Urinary bladder (tissue), 4 donors: ENCODE measurements around the gene DGKB. TPM values are rescaled to one million over a fixed set of nuclear protein-coding genes. Genes with fewer than 3 reads are reported as not detected.

ENCODE experiments used
- DNase-seq: peaks from one replicate; pipeline ENCODE4 v3.0.0-alpha.2; 2015; ENCODE audit errors: extremely low spot score
- H3K27ac ChIP-seq: one replicate; pipeline ENCODE4 v1.5.1; 2013; ENCODE audit warnings: low read depth, mild to moderate bottlenecking, moderate library complexity
- H3K36me3 ChIP-seq: one replicate; pipeline ENCODE4 v1.6.1; 2013; ENCODE audit warnings: mild to moderate bottlenecking, moderate library complexity; ENCODE audit not compliant: insufficient read depth
- H3K4me1 ChIP-seq: one replicate; pipeline ENCODE4 v1.6.1; 2013; ENCODE audit warnings: mild to moderate bottlenecking, moderate library complexity; ENCODE audit not compliant: insufficient read depth
- H3K4me3 ChIP-seq: one replicate; pipeline ENCODE4 v1.5.1; 2013; ENCODE audit warnings: low read depth, low read length
- WGBS: extraction: QIAGEN DNeasy Blood & Tissue Kit; methylation state at CpG from one replicate; pipeline ENCODE4 v1.1.7; 2013; 5-methylcytosine and 5-hydroxymethylcytosine counted together
- polyA plus RNA-seq: library from polyadenylated mRNA; stranded (reverse); fragments of 200-250 nt; gene quantifications from one replicate; pipeline ENCODE4 v1.2.3, GENCODE V29; 2013
- total RNA-seq: library from RNA; depleted of rRNA; stranded (reverse); fragments of >200 nt; gene quantifications from one replicate; pipeline ENCODE4 v1.2.3, GENCODE V29; 2014
- donor health status: healthy with polysubstance abuse.
- donor health status: healthy.

DGKB gene
- total and polyA plus RNA-seq, 2 donors, result 1.2 to 22.5 TPM

GRCh38 chr7:14340393-14341074 lies 562.0 kb downstream of the DGKB start:
- 76% methylated on average over 2 of the region's 2 CpGs for WGBS
- Histone ChIP-seq H3K27ac (no peak overlapping the region), H3K4me3 (no peak overlapping the region), H3K4me1 (no peaks in the 10 kb centered on the region), H3K36me3 (no peaks in the 10 kb centered on the region)
- no peak for DNase-seq

- H3K4me3 ChIP-seq, result no peak overlapping the region
- no peaks in the 10 kb centered on the region for H3K36me3 ChIP-seq
- no peak overlapping the region for H3K27ac ChIP-seq
- DNase-seq, result no peak
- WGBS, result 79% methylated on average over 2 of the region's 2 CpGs
- no peaks in the 10 kb centered on the region for H3K4me1 ChIP-seq
Measured at GRCh38 chr7:14339861-14340260, 562.7 kb downstream of the DGKB start.

DNA sequence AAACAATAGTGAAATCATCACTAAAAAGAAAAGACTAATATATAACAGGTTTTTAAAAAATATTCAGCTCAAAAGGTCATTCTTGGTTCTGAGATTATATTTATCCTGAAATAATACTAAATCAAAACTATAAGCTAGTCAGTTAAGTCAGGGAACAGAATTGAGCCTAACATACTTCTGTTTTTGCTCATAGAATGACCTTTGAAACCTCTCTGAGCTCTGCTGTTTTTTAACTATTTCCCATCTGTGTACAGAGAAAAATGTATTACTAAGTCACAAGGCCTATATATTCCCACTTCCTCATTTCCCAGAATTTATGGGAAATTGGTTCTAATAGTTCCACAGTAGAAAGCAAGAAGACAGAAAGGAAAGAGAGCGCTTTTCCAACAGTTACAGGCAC lies 566.3 kb downstream of the DGKB start:
- DNase-seq, result no peak
- Histone ChIP-seq H3K4me3 (no peak overlapping the region), H3K36me3 (no peaks in the 10 kb centered on the region), H3K27ac (no peak overlapping the region), H3K4me1 (no peaks in the 10 kb centered on the region)
- WGBS, result 96% methylated on average over 1 of the region's 1 CpG

DNA sequence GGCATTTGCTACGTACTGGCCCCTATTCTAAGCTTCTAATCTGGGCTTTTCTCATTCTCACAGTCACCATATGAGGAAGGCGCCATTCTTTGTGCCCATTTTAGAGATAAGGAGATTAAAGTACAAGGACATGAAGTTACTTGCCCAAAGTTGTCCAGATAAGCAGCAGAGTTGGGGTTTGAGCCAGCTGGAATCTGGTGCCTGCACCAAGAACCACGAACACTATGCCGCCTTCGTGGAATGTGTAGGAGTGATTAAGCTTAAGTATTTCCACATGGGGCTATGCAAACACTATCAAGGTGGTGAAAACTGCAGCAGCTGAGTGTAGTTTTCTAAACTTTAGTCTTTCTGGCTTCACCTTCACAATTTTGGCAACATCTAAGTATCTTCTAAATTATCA lies 570.4 kb downstream of the DGKB start:
- no peak for DNase-seq
- Histone ChIP-seq H3K4me3 (no peak overlapping the region), H3K4me1 (no peaks in the 10 kb centered on the region), H3K27ac (no peak overlapping the region), H3K36me3 (no peaks in the 10 kb centered on the region)
- WGBS, result 52% methylated on average over 5 of the region's 5 CpGs

- DNase-seq, result no peak
- no peaks in the 10 kb centered on the region for H3K4me1 ChIP-seq
- H3K27ac ChIP-seq, result no peak overlapping the region
- 40% methylated on average over 3 of the region's 3 CpGs for WGBS
- H3K36me3 ChIP-seq, result no peaks in the 10 kb centered on the region
- no peak overlapping the region for H3K4me3 ChIP-seq
Measured at GRCh38 chr7:14324767-14325166, 577.8 kb downstream of the DGKB start.

- no peak overlapping the region for H3K4me3 ChIP-seq
- no peak for DNase-seq
- H3K4me1 ChIP-seq, result no peaks in the 10 kb centered on the region
- 96% methylated on average over 2 of the region's 2 CpGs for WGBS
- no peaks in the 10 kb centered on the region for H3K36me3 ChIP-seq
- no peak overlapping the region for H3K27ac ChIP-seq
Measured at GRCh38 chr7:14322724-14323123, 579.8 kb downstream of the DGKB start.

- Histone ChIP-seq H3K36me3 (no peaks in the 10 kb centered on the region), H3K4me3 (no peak overlapping the region), H3K27ac (no peak overlapping the region), H3K4me1 (no peaks in the 10 kb centered on the region)
- no peak for DNase-seq
- WGBS, result 80% methylated on average over 2 of the region's 2 CpGs
Measured at GRCh38 chr7:14321947-14322346, 580.6 kb downstream of the DGKB start.

DNA sequence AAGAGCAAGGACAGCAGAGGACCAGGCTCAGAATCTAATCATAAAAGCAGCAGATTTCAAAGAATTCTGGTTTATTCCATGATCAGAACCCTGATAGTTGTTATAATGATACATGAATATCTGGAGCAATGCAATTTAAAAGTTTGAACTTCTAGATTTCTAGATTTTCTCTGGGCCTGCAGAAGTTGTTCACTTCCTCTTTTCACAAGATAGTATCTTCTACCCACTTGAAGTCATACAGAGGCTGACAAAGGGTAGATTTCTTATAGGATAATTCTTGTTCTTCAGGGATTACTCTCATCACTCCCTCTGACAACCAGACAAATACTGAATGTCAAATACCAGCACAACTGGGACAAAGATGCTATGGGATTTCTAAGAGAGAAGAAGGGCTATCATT lies 593.1 kb downstream of the DGKB start:
- no peak for DNase-seq
- H3K4me3 ChIP-seq, result no peak overlapping the region
- no peaks in the 10 kb centered on the region for H3K4me1 ChIP-seq
- H3K27ac ChIP-seq, result no peak overlapping the region
- no peaks in the 10 kb centered on the region for H3K36me3 ChIP-seq

DNA sequence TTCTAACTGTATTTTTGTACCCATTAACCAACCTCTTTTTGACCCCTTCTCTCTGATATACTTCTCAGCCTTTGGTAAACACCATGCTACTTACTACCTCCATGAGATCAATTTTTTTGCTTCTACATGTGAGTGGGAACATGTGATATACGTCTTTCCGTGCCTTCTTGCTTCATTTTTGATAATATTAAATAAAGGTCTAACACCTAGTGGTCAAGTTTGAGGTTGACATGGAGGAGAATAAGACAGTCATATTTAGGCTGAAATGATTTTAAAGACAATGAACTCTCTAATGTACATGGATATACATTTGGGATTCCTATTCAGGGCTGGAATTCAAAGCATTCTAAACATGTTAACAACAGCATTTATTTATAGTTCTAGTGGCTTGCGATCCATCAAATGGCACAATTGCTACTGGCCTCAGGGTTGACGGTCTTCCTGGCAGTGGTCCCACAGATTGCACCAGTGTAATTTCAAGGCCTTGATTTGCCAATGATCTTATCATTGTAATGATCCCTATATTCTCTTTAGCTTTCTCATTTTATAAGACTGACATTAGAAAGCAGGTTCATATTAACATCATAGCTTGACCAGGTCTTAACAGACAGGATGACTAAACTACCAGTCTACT lies 597.2 kb downstream of the DGKB start:
- Histone ChIP-seq H3K36me3 (no peaks in the 10 kb centered on the region), H3K4me1 (no peaks in the 10 kb centered on the region), H3K27ac (no peak overlapping the region), H3K4me3 (no peak overlapping the region)
- no peak for DNase-seq
- WGBS, result 74% methylated on average over 4 of the region's 4 CpGs

GRCh38 chr7:14303536-14303935 lies 599.0 kb downstream of the DGKB start:
- H3K4me3 ChIP-seq, result no peak overlapping the region
- H3K4me1 ChIP-seq, result no peaks in the 10 kb centered on the region
- H3K27ac ChIP-seq, result no peak overlapping the region
- no peaks in the 10 kb centered on the region for H3K36me3 ChIP-seq
- 97% methylated on average over 2 of the region's 2 CpGs for WGBS
- DNase-seq, result no peak

DNA sequence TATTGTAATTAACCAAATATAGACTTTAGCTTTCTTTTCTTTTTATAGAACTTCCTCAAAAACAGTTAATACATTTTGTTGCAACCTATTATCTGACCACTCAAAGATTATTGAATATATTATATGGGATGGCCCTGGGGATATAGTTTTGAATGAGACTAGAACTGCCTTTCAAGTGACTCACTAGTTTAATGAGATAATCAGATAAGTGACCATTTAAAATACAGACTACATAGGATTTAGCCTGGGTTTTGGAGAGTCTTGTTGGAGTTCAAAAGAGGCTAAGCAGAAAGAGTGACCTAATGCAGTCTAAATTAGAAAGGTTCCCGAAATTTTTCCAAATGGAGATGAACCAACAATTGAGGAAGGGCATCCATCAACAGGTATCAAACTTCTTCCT lies 607.9 kb downstream of the DGKB start:
- no peak for DNase-seq
- Histone ChIP-seq H3K4me3 (no peak overlapping the region), H3K27ac (no peak overlapping the region), H3K4me1 (no peaks in the 10 kb centered on the region), H3K36me3 (no peaks in the 10 kb centered on the region)
- 68% methylated on average over 1 of the region's 1 CpG for WGBS

GRCh38 chr7:14293434-14293833 lies 609.1 kb downstream of the DGKB start:
- WGBS, result 83% methylated on average over 2 of the region's 2 CpGs
- H3K4me1 ChIP-seq, result no peaks in the 10 kb centered on the region
- H3K36me3 ChIP-seq, result no peaks in the 10 kb centered on the region
- no peak for DNase-seq
- H3K27ac ChIP-seq, result no peak overlapping the region
- H3K4me3 ChIP-seq, result no peak overlapping the region

- H3K27ac ChIP-seq, result no peak overlapping the region
- no peaks in the 10 kb centered on the region for H3K36me3 ChIP-seq
- H3K4me3 ChIP-seq, result no peak overlapping the region
- H3K4me1 ChIP-seq, result no peaks in the 10 kb centered on the region
- no peak for DNase-seq
Measured at GRCh38 chr7:14292737-14293136, 609.8 kb downstream of the DGKB start.

DNA sequence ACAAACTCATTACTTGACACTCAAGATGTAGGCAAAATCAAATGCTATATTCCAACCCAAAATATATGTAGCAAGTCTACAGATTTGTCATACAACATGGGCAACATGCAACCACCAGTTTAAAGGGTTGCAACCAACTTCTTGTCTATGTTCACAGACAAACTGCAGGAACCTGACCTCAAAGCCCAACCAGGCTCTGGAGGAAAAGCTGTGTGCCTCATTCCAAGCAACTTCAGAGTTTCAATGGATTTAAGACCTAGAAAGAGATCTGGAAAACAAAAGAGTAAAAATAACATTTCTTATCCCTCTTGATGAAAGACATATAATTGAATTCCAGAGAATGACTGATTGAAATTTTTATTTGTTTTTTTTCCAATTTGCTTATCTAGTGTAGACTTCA lies 612.6 kb downstream of the DGKB start:
- H3K36me3 ChIP-seq, result no peaks in the 10 kb centered on the region
- H3K4me1 ChIP-seq, result no peaks in the 10 kb centered on the region
- no peak for DNase-seq
- H3K27ac ChIP-seq, result no peak overlapping the region
- no peak overlapping the region for H3K4me3 ChIP-seq

GRCh38 chr7:14288701-14289100 lies 613.9 kb downstream of the DGKB start:
- 49% methylated on average over 3 of the region's 3 CpGs for WGBS
- Histone ChIP-seq H3K36me3 (no peaks in the 10 kb centered on the region), H3K27ac (no peak overlapping the region), H3K4me3 (no peak overlapping the region), H3K4me1 (no peaks in the 10 kb centered on the region)
- no peak for DNase-seq
